Activated CD4-positive, alpha-beta T cell treated with anti-CD3 and anti-CD28 coated beads for 36 hours (primary cell): ENCODE measurements around the gene CAMK2A. TPM values are rescaled to one million over a fixed set of nuclear protein-coding genes. Genes with fewer than 3 reads are reported as not detected.

Experiments used
- ATAC-seq: fragments of 200-7000 bp; cut with Tn5 transposase; one replicate; pipeline ENCODE4 v1.10.0; 2021; ENCODE audit warnings: mild to moderate bottlenecking, moderate library complexity
- CTCF ChIA-PET: fragments of 350-600 bp; sonication (Branson Sonifier 250); formaldehyde crosslinking; loops from one replicate; lab custom pipeline; 2021; ENCODE audit warnings: antibody characterized with exemption; lab: Charles Lee
- POLR2A ChIA-PET: fragments of 350-600 bp; sonication (Branson Sonifier 250); formaldehyde crosslinking; loops from one replicate; lab custom pipeline; 2021; ENCODE audit warnings: antibody characterized with exemption, inconsistent platforms; lab: Charles Lee
- DNase-seq: peaks from one replicate; pipeline ENCODE4 v3.0.0-alpha.2; 2020
- H3K27ac Mint-ChIP-seq: one replicate; pipeline ENCODE4 v1.8.0; 2021; ENCODE audit warnings: mixed read lengths
- H3K27me3 Mint-ChIP-seq: one replicate; pipeline ENCODE4 v1.8.0; 2021; ENCODE audit warnings: mixed read lengths
- H3K36me3 Mint-ChIP-seq: one replicate; pipeline ENCODE4 v1.8.0; 2021; ENCODE audit warnings: low read depth, mixed read lengths
- H3K4me1 Mint-ChIP-seq: one replicate; pipeline ENCODE4 v1.8.0; 2021; ENCODE audit warnings: mixed read lengths
- H3K4me3 Mint-ChIP-seq: one replicate; pipeline ENCODE4 v1.8.0; 2021; ENCODE audit warnings: mild to moderate bottlenecking, moderate library complexity, mixed read lengths
- H3K9me3 Mint-ChIP-seq: one replicate; pipeline ENCODE4 v1.8.0; 2021; ENCODE audit warnings: low read depth, mixed read lengths
- intact Hi-C, 2 experiments: fragments of 100-400 bp; cut with DNase I in 1 of 2; cut with micrococcal nuclease in 1 of 2; formaldehyde crosslinking; loops; one replicate each; pipeline versions ENCODE4 v1.14.2 to v1.15.1; 2022 to 2024; cut with DNase I, micrococcal nuclease
- total RNA-seq, 2 experiments: library from RNA; stranded (reverse); gene quantifications; one replicate each; pipeline ENCODE4 v1.2.3, GENCODE V29; 2021

The CAMK2A gene
- total RNA-seq, 2 experiments from 2014 or later: not detected

DNA sequence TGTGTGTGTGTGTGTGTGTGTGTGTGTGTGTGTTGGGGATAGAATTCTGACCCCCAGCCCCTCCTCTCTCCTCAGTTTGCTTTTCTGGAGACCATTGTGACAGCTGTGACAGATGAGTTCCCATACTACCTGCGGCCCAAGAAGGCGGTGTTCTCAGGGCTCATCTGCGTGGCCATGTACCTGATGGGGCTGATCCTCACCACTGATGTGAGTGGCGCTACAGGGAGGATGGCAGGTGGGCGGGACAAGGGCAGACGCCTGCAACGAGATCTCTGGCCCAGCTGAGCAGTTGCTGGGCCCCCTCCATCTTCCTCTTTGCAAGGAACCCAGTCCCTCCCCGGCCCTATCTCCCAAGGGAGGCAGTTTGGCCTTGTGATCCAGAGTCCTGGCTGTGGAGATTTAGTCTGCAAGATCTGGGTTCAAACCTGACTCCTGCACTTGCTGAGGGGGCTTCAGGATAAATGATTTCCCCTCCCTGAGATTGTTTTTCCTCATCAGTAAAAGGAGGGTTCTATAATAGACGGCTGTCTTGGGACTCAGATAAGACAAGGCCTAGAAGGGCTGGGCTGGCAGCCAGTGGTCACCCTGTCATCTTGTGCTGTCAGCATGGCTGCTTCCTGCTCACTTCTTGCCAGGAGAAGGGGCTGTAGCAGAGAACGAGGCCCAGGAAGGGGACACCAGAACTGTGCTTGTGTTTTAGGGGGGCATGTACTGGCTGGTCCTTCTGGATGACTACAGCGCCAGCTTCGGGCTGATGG, 85.6 kb downstream of the CAMK2A start:
- ATAC-seq (no peak), DNase-seq (no peak)
- Mint-ChIP-seq H3K27ac (no peak overlapping the region), H3K36me3 (no peaks in the 10 kb centered on the region), H3K4me1 (peaks cover 5% of the 10 kb centered on the region), H3K4me3 (no peak overlapping the region), H3K27me3 (peaks cover 11% of the 10 kb centered on the region), H3K9me3 (no peaks in the 10 kb centered on the region)
- POLR2A ChIA-PET: no interaction called here
- CTCF ChIA-PET: no interaction called here
- intact Hi-C loops: no loop called here

DNA sequence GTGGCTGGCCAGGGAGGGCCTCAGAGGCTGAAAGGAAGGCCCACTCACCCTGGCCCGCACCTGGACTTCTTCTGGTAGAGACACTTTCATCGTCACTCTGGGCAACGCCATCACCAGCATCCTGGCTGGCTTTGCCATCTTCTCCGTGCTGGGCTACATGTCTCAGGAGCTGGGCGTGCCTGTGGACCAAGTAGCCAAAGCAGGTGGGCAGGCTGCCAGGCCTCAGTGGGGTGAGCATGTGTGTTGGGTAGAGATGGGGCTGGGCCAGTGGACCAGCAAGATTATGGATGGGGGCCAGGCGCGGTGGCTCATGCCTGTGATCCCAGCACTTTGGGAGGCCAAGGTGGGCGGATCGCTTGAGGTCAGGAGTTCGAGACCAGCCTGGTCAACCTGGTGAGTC, 87.1 kb downstream of the CAMK2A start:
- intact Hi-C loops: no loop called here
- Mint-ChIP-seq H3K4me3 (no peak overlapping the region), H3K27me3 (peaks cover 5% of the 10 kb centered on the region), H3K36me3 (no peaks in the 10 kb centered on the region), H3K4me1 (no peaks in the 10 kb centered on the region), H3K9me3 (no peaks in the 10 kb centered on the region), H3K27ac (no peak overlapping the region)
- DNase-seq (no peak), ATAC-seq (no peak)
- ChIA-PET CTCF (interaction anchor here (1.4 kb wide), 1 partner anchor 128 kb away, joined by 5 read pairs; no protein-coding TSS in a partner anchor), POLR2A (no interaction called here)

GRCh38 chr5:150197476-150197875, 92.1 kb downstream of the CAMK2A start:
- Mint-ChIP-seq H3K4me3 (no peak overlapping the region), H3K27me3 (peaks cover 4% of the 10 kb centered on the region), H3K4me1 (no peaks in the 10 kb centered on the region), H3K27ac (no peak overlapping the region), H3K36me3 (no peaks in the 10 kb centered on the region), H3K9me3 (no peaks in the 10 kb centered on the region)
- intact Hi-C loops: no loop called here
- ChIA-PET CTCF (interaction anchor here (0.6 kb wide), 3 partner anchors 85 to 158 kb away, joined by 3 read pairs; no protein-coding TSS in a partner anchor), POLR2A (no interaction called here)
- no peak for DNase-seq
- no peak for ATAC-seq

GRCh38 chr5:150196986-150197385, 92.6 kb downstream of the CAMK2A start:
- Mint-ChIP-seq H3K27ac (no peak overlapping the region), H3K9me3 (no peaks in the 10 kb centered on the region), H3K4me1 (no peaks in the 10 kb centered on the region), H3K27me3 (peaks cover 6% of the 10 kb centered on the region), H3K4me3 (no peak overlapping the region), H3K36me3 (no peaks in the 10 kb centered on the region)
- intact Hi-C loops: no loop called here
- DNase-seq (no peak), ATAC-seq (no peak)
- CTCF ChIA-PET: interaction anchor here (0.6 kb wide), 4 partner anchors 86 to 304 kb away, joined by 3 read pairs; no protein-coding TSS in a partner anchor
- POLR2A ChIA-PET: no interaction called here

- ATAC-seq: no peak
- no peaks in the 10 kb centered on the region for H3K9me3 Mint-ChIP-seq
- DNase-seq: no peak
- no peak overlapping the region for H3K27ac Mint-ChIP-seq
- H3K4me1 Mint-ChIP-seq: no peaks in the 10 kb centered on the region
- H3K4me3 Mint-ChIP-seq: no peak overlapping the region
- peaks cover 9% of the 10 kb centered on the region for H3K27me3 Mint-ChIP-seq
- no peaks in the 10 kb centered on the region for H3K36me3 Mint-ChIP-seq
- POLR2A ChIA-PET: no interaction called here
- intact Hi-C loops: no loop called here
- CTCF ChIA-PET: interaction anchor here (0.6 kb wide), 2 partner anchors 157 to 304 kb away, joined by 3 read pairs; no protein-coding TSS in a partner anchor
Measured at GRCh38 chr5:150196514-150196913, 93.1 kb downstream of the CAMK2A start.

- ChIA-PET CTCF (no interaction called here), POLR2A (no interaction called here)
- Mint-ChIP-seq H3K4me1 (no peaks in the 10 kb centered on the region), H3K4me3 (no peak overlapping the region), H3K9me3 (no peaks in the 10 kb centered on the region), H3K27me3 (peaks cover 9% of the 10 kb centered on the region), H3K36me3 (no peaks in the 10 kb centered on the region), H3K27ac (no peak overlapping the region)
- DNase-seq (no peak), ATAC-seq (no peak)
- intact Hi-C loops: no loop called here
Measured at GRCh38 chr5:150195736-150196485, 93.7 kb downstream of the CAMK2A start.

- no peaks in the 10 kb centered on the region for H3K4me1 Mint-ChIP-seq
- H3K27ac Mint-ChIP-seq: no peak overlapping the region
- ChIA-PET POLR2A (no interaction called here), CTCF (interaction anchor here (0.6 to 1.1 kb wide), 3 partner anchors 24 to 720 kb away, joined by 3 to 4 read pairs (median 3); no protein-coding TSS in a partner anchor)
- intact Hi-C loops: no loop called here
- H3K9me3 Mint-ChIP-seq: no peaks in the 10 kb centered on the region
- H3K27me3 Mint-ChIP-seq: peaks cover 16% of the 10 kb centered on the region
- H3K4me3 Mint-ChIP-seq: no peak overlapping the region
- DNase-seq (no peak), ATAC-seq (no peak)
- H3K36me3 Mint-ChIP-seq: no peaks in the 10 kb centered on the region
Measured at GRCh38 chr5:150192462-150192861, 97.1 kb downstream of the CAMK2A start.

DNA sequence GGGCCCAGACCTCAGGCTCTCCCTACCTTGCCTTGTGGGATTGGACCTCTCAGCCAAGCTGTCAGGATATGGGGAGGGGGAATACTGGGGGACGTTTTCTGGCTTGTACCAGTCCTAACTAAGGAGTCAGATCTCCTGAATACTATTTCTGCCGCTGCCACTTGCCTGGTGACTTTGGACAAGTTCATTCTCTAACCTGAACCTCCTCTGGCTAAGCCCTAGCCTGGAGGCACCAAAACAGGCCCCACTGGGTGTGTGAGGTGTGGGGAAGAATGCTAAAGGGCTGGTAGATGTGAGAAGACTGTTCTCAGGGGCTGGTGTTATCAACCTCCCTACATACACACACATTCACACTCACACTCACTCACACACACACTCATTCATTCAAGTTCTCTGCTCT, 98.6 kb downstream of the CAMK2A start:
- H3K9me3 Mint-ChIP-seq: no peaks in the 10 kb centered on the region
- H3K4me3 Mint-ChIP-seq: no peak overlapping the region
- POLR2A ChIA-PET: no interaction called here

GRCh38 chr5:150190503-150190979, 99.0 kb downstream of the CAMK2A start:
- CTCF ChIA-PET: no interaction called here
- H3K27me3 Mint-ChIP-seq: peaks cover 22% of the 10 kb centered on the region
- H3K36me3 Mint-ChIP-seq: no peaks in the 10 kb centered on the region

More for the DNA sequence above, 98.6 kb downstream of the CAMK2A start:
- intact Hi-C loops: no loop called here
- DNase-seq (no peak), ATAC-seq (no peak)
- no peaks in the 10 kb centered on the region for H3K36me3 Mint-ChIP-seq
- CTCF ChIA-PET: no interaction called here
- no peak overlapping the region for H3K27ac Mint-ChIP-seq
- peaks cover 22% of the 10 kb centered on the region for H3K27me3 Mint-ChIP-seq
- H3K4me1 Mint-ChIP-seq: no peaks in the 10 kb centered on the region

DNA sequence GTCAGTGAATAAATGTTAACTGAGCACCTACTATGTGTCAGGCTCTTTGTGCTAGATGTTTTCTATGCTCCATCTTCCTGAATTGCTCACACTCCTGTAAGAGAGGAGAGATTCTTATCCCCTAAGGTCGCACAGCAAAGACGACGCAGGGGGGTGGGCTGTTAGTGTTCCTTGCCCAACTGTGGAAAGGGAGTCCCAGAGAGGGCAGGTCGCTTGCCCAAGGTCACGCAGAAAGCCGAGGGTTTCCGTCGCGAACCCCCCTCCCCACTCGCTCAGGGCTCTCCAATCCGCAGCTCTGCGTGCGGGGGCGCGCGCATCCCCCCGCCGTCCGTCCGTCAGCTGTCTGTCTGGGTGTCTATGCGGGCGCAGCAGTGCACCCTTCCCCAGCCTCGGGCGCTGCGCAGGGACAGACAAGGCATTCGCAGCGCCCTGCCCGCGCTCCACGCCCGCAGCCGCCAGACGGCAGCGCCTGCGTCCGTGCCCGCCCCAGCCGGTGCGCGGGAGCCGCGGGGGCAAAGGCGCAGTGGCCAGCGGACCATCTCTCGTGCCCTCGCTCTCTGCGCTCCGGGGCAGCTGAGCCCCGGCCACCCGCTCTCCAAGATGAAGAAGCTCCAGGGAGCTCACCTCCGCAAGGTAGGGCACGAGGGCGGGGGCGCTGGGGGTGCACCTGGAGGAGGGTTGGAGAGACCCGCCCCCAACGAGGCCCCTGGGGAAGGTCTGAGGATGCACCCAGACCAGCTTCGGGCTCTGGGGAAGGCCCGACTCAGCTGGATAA, 99.7 kb downstream of the CAMK2A start, which contains the start of gene SLC6A7:
TSS of gene SLC6A7 (plus strand) at position 335 of the 775 bp plus-strand sequence. CDS start at position 601, 266 bp downstream.
- no peaks in the 10 kb centered on the region for H3K9me3 Mint-ChIP-seq
- ChIA-PET CTCF (no interaction called here), POLR2A (no interaction called here)
- no peak within 1 kb of the TSS for H3K27ac Mint-ChIP-seq
- ATAC-seq (no peak), DNase-seq (no peak)
- H3K36me3 Mint-ChIP-seq: no peaks in the 10 kb centered on the region
- no peak within 1 kb of the TSS for H3K4me3 Mint-ChIP-seq
- intact Hi-C loops: no loop called here
- H3K4me1 Mint-ChIP-seq: no peaks in the 10 kb centered on the region
- peaks cover 24% of the 10 kb centered on the region for H3K27me3 Mint-ChIP-seq

More at GRCh38 chr5:150190503-150190979, 99.0 kb downstream of the CAMK2A start:
- no peak overlapping the region for H3K27ac Mint-ChIP-seq
- intact Hi-C loops: no loop called here
- H3K4me3 Mint-ChIP-seq: no peak overlapping the region
- ATAC-seq (no peak), DNase-seq (no peak)
- no peaks in the 10 kb centered on the region for H3K9me3 Mint-ChIP-seq
- POLR2A ChIA-PET: no interaction called here
- H3K4me1 Mint-ChIP-seq: no peaks in the 10 kb centered on the region

GRCh38 chr5:150189326-150189725, 100.2 kb downstream of the CAMK2A start:
- DNase-seq (no peak), ATAC-seq (no peak)
- no peak overlapping the region for H3K27ac Mint-ChIP-seq
- CTCF ChIA-PET: no interaction called here
- H3K27me3 Mint-ChIP-seq: peaks cover 24% of the 10 kb centered on the region
- H3K4me1 Mint-ChIP-seq: no peaks in the 10 kb centered on the region
- no peaks in the 10 kb centered on the region for H3K36me3 Mint-ChIP-seq
- POLR2A ChIA-PET: no interaction called here
- intact Hi-C loops: no loop called here
- H3K4me3 Mint-ChIP-seq: no peak overlapping the region
- no peaks in the 10 kb centered on the region for H3K9me3 Mint-ChIP-seq
